Inferior parietal cortex (tissue), 1 donor: ENCODE results near the gene COG3.

Experiments
- DNase-seq: peaks from one replicate; pipeline ENCODE4 v3.0.0-alpha.2; 2016; ENCODE audit errors: extremely low spot score

Gene COG3

DNA sequence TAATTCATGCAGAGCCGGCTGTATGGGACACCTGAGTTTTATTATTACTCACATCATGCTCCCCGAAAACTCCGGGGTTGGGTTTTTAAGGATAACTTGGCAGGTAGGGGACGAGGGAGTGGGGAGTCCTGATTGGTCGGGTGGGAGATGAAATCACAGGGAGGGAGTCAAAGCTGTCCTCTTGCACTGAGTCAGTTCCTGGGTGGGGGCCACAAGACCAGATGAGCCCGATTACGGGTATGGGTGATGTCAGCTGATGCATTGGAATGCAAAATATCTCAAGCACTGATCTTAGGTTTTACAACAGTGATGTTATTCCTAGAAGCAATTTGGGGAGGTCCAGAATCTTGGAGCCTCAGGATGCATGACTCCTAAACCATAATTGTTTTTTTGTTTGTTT, 18.6 kb upstream of the COG3 start:
- no peak for DNase-seq

- no peak for DNase-seq
These were observed 17.6 kb upstream of the COG3 start for GRCh38 chr13:45447050-45447661.

GRCh38 chr13:45448965-45449559, 15.7 kb upstream of the COG3 start:
- DNase-seq: no peak

- DNase-seq: no peak
These were observed 13.5 kb upstream of the COG3 start for GRCh38 chr13:45451282-45451681.

DNA sequence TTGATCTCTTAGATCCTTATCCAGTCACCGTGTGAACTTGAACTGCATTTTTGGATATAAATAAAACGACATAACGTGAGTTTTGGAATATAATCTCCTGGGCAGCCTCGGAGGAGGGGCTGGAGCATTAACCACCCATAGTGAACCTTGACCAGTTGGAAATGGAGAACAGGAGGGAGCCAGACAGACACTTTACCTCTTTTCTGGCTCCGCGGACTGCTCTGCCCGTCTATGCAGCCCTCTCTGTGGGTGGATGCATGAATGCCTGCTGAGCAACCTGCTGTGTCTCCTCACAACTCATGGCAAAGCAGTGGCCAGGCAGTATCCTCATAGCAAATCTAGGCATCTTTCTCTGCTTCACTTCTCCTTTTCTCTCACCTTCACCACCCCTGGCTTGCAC, 10.5 kb upstream of the COG3 start:
- DNase-seq: no peak

GRCh38 chr13:45456196-45456972, 8.4 kb upstream of the COG3 start:
- no peak for DNase-seq

GRCh38 chr13:45464141-45464686, 525 bp upstream of the COG3 start:
- DNase-seq: no peak

- no peak for DNase-seq
These were observed 1.6 kb downstream of the COG3 start for GRCh38 chr13:45466359-45466758.

DNA sequence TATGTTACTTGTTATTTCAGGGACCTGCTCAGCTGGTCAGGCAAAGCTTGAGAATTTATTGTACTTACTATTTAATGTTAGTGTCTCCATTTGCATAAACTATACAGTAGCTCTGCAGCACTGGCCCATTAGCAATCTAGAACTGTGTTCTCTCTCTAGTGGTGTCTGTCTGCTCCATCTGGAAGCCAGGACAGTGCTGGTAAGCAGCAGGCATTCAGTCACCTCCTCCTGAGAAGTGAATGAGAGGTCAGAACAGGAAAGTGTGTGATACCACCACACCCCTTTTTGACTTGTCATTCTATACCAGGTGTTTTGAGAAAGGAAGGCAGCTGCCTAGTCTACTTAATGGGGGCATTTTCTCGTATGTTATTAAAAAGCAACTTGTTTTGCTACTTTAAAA, 3.9 kb downstream of the COG3 start:
- no peak for DNase-seq

DNA sequence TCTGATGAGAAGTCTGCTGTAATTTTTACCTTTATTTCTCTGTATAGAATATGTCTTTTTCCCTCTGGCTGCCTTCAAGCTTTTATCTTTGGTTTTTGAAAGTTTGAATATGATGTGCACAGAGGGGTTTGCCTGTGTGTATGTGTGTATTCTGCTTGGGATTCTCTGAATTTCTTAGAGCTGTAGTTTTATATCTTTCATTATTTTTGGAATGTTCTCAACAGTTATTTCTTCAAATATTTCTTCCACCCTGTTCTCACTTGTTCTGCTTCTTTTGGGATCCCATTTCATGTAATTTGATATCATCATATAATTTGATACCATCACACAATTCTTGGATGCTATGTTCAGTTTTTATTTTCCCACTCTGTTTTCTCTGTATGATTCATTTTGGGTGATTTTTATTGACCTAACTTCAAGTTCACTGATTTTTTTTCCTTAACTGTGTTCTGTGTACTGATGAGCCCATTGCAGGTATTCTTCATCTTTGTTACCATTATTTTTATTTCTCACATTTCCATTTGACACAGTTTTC, 7.5 kb downstream of the COG3 start:
- DNase-seq: no peak

GRCh38 chr13:45473627-45474026, 8.9 kb downstream of the COG3 start:
- DNase-seq: no peak

GRCh38 chr13:45474584-45475454, 10.1 kb downstream of the COG3 start:
- DNase-seq: no peak

DNA sequence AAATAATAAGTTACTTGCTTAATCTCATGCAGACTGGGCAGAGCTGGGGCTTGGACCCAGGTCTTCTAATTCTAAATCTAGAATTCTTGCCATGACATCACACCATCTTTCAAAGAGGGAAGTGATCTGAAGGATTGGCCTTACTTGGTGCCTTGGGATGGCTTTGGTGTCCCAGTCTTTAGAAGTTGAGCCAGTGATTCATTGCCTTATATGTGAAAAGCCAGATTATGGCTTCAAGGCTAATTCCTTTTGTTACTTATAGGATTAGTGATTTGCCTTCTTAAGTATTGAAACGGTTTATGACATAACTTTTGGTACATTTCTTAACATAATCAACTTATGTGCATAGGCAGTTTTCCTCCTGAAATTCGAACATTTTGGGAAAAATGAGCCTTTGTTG, 14.9 kb downstream of the COG3 start:
- DNase-seq: no peak

GRCh38 chr13:45481688-45482087, 16.9 kb downstream of the COG3 start:
- no peak for DNase-seq

DNA sequence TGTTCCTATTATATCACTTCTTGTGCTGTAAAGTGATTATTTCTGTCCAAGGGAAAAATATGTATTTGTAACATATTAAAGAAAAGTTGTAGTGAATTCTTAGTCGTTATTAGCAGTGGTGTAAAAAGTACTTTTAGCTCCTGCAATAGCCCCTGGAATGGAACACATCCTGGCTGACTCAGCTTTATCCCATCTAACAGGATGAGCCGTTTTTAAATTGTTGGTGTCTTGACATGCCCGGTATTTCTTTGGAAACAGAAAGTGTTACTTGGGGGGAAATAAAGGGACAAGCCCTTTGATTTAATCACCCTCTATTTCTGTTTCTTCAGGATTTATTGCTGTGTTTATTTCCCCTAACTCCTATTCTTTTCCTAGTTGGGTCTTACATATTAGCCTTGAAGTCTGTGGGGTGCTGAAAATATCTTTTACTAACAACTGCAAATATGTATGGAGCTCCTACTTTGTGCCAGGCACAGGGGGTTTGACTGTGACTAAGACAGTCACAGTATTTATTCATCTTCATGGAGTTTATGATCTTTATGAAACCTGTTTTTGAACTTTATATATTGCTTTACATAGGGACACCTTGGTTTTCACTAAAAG, 17.9 kb downstream of the COG3 start:
- no peak for DNase-seq

GRCh38 chr13:45487604-45488003, 22.9 kb downstream of the COG3 start:
- no peak for DNase-seq

GRCh38 chr13:45490068-45490467, 25.3 kb downstream of the COG3 start:
- no peak for DNase-seq

DNA sequence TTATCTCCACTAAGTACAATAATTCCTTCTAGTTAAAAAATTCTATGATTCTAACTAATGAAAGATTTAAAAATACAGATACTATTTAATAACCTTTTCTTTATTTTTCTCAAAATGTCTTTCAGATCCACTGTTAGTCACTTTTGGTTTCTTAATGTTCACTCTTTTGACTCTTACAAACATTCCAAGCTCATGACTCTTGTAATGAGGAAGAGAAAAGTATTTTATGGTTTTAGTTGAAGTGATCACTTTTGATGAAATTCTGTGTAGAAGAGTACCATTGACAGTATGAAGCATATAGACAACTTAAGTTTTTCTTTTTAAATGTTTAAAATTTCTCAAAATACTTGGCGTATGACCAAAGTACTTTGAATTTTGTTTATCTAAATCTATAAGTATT, 27.8 kb downstream of the COG3 start:
- DNase-seq: no peak

DNA sequence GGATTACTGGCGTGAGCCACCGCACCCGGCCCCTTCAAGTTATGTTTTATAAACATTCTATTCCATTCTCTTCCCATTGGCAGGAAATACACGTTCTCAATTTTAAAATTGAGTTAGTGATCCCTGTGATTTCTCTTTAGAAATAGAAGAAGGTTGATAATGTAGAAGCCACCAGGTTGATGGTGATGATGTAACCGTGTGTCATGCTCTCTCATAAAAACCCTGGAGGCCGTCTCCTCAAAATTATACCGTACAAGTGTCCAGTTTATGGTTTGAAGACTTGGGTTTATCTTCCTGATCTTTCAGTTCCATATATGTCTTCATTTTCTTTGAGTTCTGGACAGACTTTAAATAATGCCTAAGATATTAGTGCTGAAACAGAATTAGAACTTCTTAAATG, 32.2 kb downstream of the COG3 start:
- no peak for DNase-seq

GRCh38 chr13:45500492-45501174, 35.9 kb downstream of the COG3 start:
- no peak for DNase-seq

DNA sequence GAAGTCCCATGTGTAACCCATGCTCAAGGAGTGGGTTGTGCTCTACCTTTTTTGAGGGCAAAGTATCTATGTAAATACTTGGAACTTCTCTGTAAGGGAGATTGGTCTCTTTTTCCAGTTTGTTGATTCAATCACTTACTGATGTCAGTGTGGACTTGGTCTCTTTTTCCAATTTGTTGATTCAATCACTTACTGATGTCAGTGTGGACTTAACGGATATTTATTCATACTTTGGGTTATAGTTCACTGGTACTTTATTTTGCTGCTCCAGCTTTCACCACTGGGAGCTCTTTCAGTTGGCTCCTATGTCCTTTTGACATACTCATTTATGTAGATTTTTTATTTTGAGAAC, 36.4 kb downstream of the COG3 start:
- DNase-seq: no peak
